H1 (cell line): ENCODE data around the gene HIVEP3. TPM values are rescaled to one million over a fixed set of nuclear protein-coding genes. Genes with fewer than 3 reads are reported as not detected.

Source experiments
- CTCF ChIA-PET: fragments of 300-600 bp; sonication (Branson Sonifier 250); formaldehyde crosslinking; loops from one replicate; lab custom pipeline; 2021; ENCODE audit not compliant: partially characterized antibody; lab: Charles Lee
- POLR2A ChIA-PET: fragments of 300-600 bp; sonication (Branson Sonifier 250); formaldehyde crosslinking; loops from one replicate; lab custom pipeline; 2021; ENCODE audit warnings: inconsistent platforms; ENCODE audit not compliant: partially characterized antibody; lab: Charles Lee
- DNase-seq, 2 experiments: peaks; one replicate each; pipeline versions ENCODE4 v3.0.0 to v3.0.0-alpha.2; 2010 to 2022; ENCODE audit warnings: low spot score in 2 of 2, low read depth in 1 of 2, mixed read lengths in 1 of 2
- FAIRE-seq: peaks from 2 replicates; lab custom pipeline; 2011; peaks lifted over from hg19 to GRCh38; lab: Jason Lieb, UNC
- H2AFZ ChIP-seq: 2 replicates; pipeline ENCODE4 v1.8.1; 2012; ENCODE audit warnings: low read length, inconsistent platforms
- H2AK5ac ChIP-seq: 2 replicates; pipeline ENCODE4 v1.6.1; 2013; ENCODE audit warnings: low read depth, low read length
- H2BK120ac ChIP-seq: replicated peaks from 2 replicates; pipeline ENCODE3; 2013; ENCODE audit warnings: low read depth, low read length, inconsistent platforms
- H2BK12ac ChIP-seq: 2 replicates; pipeline ENCODE4 v1.6.1; 2013; ENCODE audit warnings: low read depth, low read length
- H2BK15ac ChIP-seq: 2 replicates; pipeline ENCODE4 v1.6.1; 2013; ENCODE audit warnings: low read length
- H2BK20ac ChIP-seq: 2 replicates; pipeline ENCODE4 v1.6.1; 2013; ENCODE audit warnings: low read length
- H2BK5ac ChIP-seq: 2 replicates; pipeline ENCODE4 v1.6.1; 2013; ENCODE audit warnings: low read depth, low read length
- H3K14ac ChIP-seq: 2 replicates; pipeline ENCODE4 v1.6.1; 2013; ENCODE audit warnings: inconsistent platforms; ENCODE audit not compliant: insufficient read length
- H3K18ac ChIP-seq: 2 replicates; pipeline ENCODE4 v1.6.1; 2013; ENCODE audit warnings: low read length; ENCODE audit errors: extremely low read depth
- H3K23ac ChIP-seq: 2 replicates; pipeline ENCODE4 v1.6.1; 2013; ENCODE audit warnings: inconsistent platforms; ENCODE audit not compliant: insufficient read length
- H3K23me2 ChIP-seq: 2 replicates; pipeline ENCODE4 v1.6.1; 2013; ENCODE audit warnings: low read depth, low read length
- H3K27ac ChIP-seq: 2 replicates; pipeline ENCODE4 v1.6.1; 2011; ENCODE audit warnings: low read depth, low read length, inconsistent platforms
- H3K27me3 ChIP-seq, 4 experiments: replicated peaks in 1 of 4; 1 replicate in 1 of 4; 2 replicates in 3 of 4; pipeline versions ENCODE4 v1.6.1 to v1.8.1; 2011 to 2013; ENCODE audit warnings: low read length in 3 of 4, mild to moderate bottlenecking in 3 of 4, inconsistent platforms in 2 of 4, mixed read lengths in 2 of 4, moderate library complexity in 1 of 4; ENCODE audit not compliant: control insufficient read depth in 3 of 4, insufficient read depth in 3 of 4; ENCODE audit errors: extremely low read depth in 1 of 4
- H3K36me3 ChIP-seq, 4 experiments: 2 replicates each; pipeline versions ENCODE4 v1.6.1 to v1.8.1; 2011 to 2013; ENCODE audit warnings: mild to moderate bottlenecking in 4 of 4, low read length in 3 of 4, moderate library complexity in 2 of 4, control low read depth in 1 of 4, inconsistent platforms in 1 of 4; ENCODE audit not compliant: insufficient read depth in 4 of 4, control insufficient read depth in 2 of 4
- H3K4ac ChIP-seq: replicated peaks from 2 replicates; pipeline ENCODE3; 2013; ENCODE audit warnings: low read length, low read depth, mixed read lengths, inconsistent platforms; ENCODE audit not compliant: insufficient read length
- H3K4me1 ChIP-seq, 4 experiments: replicated peaks in 1 of 4; 1 replicate in 1 of 4; 2 replicates in 3 of 4; pipeline versions ENCODE4 v1.6.1 to v1.8.1; 2011 to 2013; ENCODE audit warnings: low read length in 3 of 4, inconsistent platforms in 2 of 4, mixed read lengths in 1 of 4; ENCODE audit not compliant: insufficient read depth in 4 of 4, control insufficient read depth in 3 of 4
- H3K4me2 ChIP-seq, 2 experiments: 2 replicates each; pipeline versions ENCODE4 v1.6.1 to v1.8.1; 2011 to 2013; ENCODE audit warnings: low read depth in 2 of 2, low read length in 2 of 2, control low read depth in 1 of 2, inconsistent platforms in 1 of 2, mild to moderate bottlenecking in 1 of 2; ENCODE audit not compliant: insufficient read depth in 1 of 2
- H3K4me3 ChIP-seq, 4 experiments: fragments of 200-600, 300-600 bp in 1 of 4; sonication (generic), shearing (Covaris generic), sonication (Bioruptor Twin) in 1 of 4; 2 replicates each; pipeline versions ENCODE4 v1.5.1 to v1.8.1; 2011 to 2016; ENCODE audit warnings: low read length in 4 of 4, low read depth in 3 of 4, control low read depth in 2 of 4, inconsistent platforms in 2 of 4, mild to moderate bottlenecking in 2 of 4, mixed read lengths in 1 of 4, moderate library complexity in 1 of 4; ENCODE audit not compliant: insufficient read depth in 2 of 4; ENCODE audit errors: extremely low read depth in 1 of 4
- H3K56ac ChIP-seq: replicated peaks from 2 replicates; pipeline ENCODE3; 2013; ENCODE audit warnings: low read depth, mild to moderate bottlenecking, mixed read lengths, low read length, inconsistent platforms; ENCODE audit not compliant: insufficient read length
- H3K79me1 ChIP-seq: 2 replicates; pipeline ENCODE4 v1.6.1; 2013; ENCODE audit warnings: low read depth, low read length, control low read depth
- H3K79me2 ChIP-seq, 2 experiments: 2 replicates each; pipeline versions ENCODE4 v1.6.1 to v1.8.1; 2012 to 2013; ENCODE audit warnings: low read length in 2 of 2, mild to moderate bottlenecking in 2 of 2, inconsistent platforms in 1 of 2; ENCODE audit not compliant: insufficient read depth in 2 of 2, control insufficient read depth in 1 of 2
- H3K9ac ChIP-seq, 4 experiments: replicated peaks in 1 of 4; 1 replicate in 1 of 4; 2 replicates in 3 of 4; pipeline versions ENCODE4 v1.6.1 to v1.8.1; 2011 to 2013; ENCODE audit warnings: low read depth in 3 of 4, low read length in 3 of 4, control low read depth in 2 of 4, mild to moderate bottlenecking in 2 of 4, moderate library complexity in 2 of 4, inconsistent platforms in 1 of 4; ENCODE audit errors: extremely low read depth in 1 of 4
- H3K9me3 ChIP-seq, 2 experiments: 2 replicates each; pipeline versions ENCODE4 v1.6.1 to v1.8.1; 2012 to 2013; ENCODE audit warnings: mild to moderate bottlenecking in 2 of 2, moderate library complexity in 2 of 2, control low read depth in 1 of 2, inconsistent platforms in 1 of 2, low read depth in 1 of 2, low read length in 1 of 2, mixed read lengths in 1 of 2; ENCODE audit not compliant: insufficient read depth in 2 of 2
- H4K20me1 ChIP-seq, 2 experiments: replicated peaks in 1 of 2; 2 replicates each; pipeline versions ENCODE3 to v1.8.1; 2011 to 2013; ENCODE audit warnings: inconsistent platforms in 2 of 2, low read length in 2 of 2, mild to moderate bottlenecking in 1 of 2; ENCODE audit not compliant: insufficient read depth in 2 of 2, control insufficient read depth in 1 of 2
- H4K5ac ChIP-seq: 2 replicates; pipeline ENCODE4 v1.6.1; 2013; ENCODE audit warnings: low read length, low read depth, mixed read lengths, inconsistent platforms; ENCODE audit not compliant: insufficient read length
- H4K8ac ChIP-seq: 2 replicates; pipeline ENCODE4 v1.8.0; 2013; ENCODE audit warnings: mild to moderate bottlenecking, moderate library complexity, low read length, inconsistent platforms; ENCODE audit not compliant: insufficient read depth; ENCODE audit errors: extremely low read depth
- H4K91ac ChIP-seq: replicated peaks from 2 replicates; pipeline ENCODE3; 2013; ENCODE audit warnings: low read length, mixed read lengths, inconsistent platforms; ENCODE audit not compliant: insufficient read length
- CBX8 ChIP-seq: fragments of 300-800, 300-1000 bp; sonication (generic); IDR thresholded peaks from 2 replicates; pipeline ENCODE4 v1.7.1; 2016; ENCODE audit warnings: low read depth, low read length, borderline replicate concordance
- CHD2 ChIP-seq: IDR thresholded peaks from 2 replicates; pipeline ENCODE4 v1.6.1; 2012; ENCODE audit warnings: low read length, improper control_type of control experiment
- GABPA ChIP-seq: IDR thresholded peaks from 2 replicates; pipeline ENCODE4 v1.6.1; 2011; ENCODE audit warnings: mild to moderate bottlenecking, low read length, moderate library complexity, borderline replicate concordance; ENCODE audit not compliant: insufficient read depth
- JUN ChIP-seq: IDR thresholded peaks from 2 replicates; pipeline ENCODE4 v1.6.1; 2011; ENCODE audit warnings: low read depth, mild to moderate bottlenecking, improper control_type of control experiment, low read length
- POU5F1 ChIP-seq: IDR thresholded peaks from 2 replicates; pipeline ENCODE4 v1.6.1; 2011; ENCODE audit warnings: low read depth, mild to moderate bottlenecking, low read length, moderate library complexity
- RAD21 ChIP-seq, 2 experiments: IDR thresholded peaks in 1 of 2; conservative IDR thresholded peaks in 1 of 2; 2 replicates each; pipeline ENCODE4 v1.6.1; 2011; ENCODE audit warnings: low read depth in 2 of 2, low read length in 2 of 2, improper control_type of control experiment in 1 of 2, inconsistent platforms in 1 of 2, mild to moderate bottlenecking in 1 of 2, moderate library complexity in 1 of 2
- RXRA ChIP-seq: IDR thresholded peaks from 2 replicates; pipeline ENCODE4 v1.6.1; 2011; ENCODE audit warnings: low read depth, mild to moderate bottlenecking, low read length, moderate library complexity; ENCODE audit not compliant: insufficient read depth
- SIRT6 ChIP-seq: IDR thresholded peaks from one replicate; pipeline ENCODE4 v1.7.1; 2012; ENCODE audit warnings: low read length, inconsistent platforms
- SP2 ChIP-seq: IDR thresholded peaks from 2 replicates; pipeline ENCODE4 v1.6.1; 2012; ENCODE audit warnings: mild to moderate bottlenecking, low read length, inconsistent platforms
- TAF7 ChIP-seq: optimal IDR thresholded peaks from 2 replicates; pipeline ENCODE3; 2011; ENCODE audit warnings: low read depth, mild to moderate bottlenecking, inconsistent platforms, low read length, moderate library complexity, borderline replicate concordance
- WGBS, 2 experiments: shearing (Covaris generic) in 1 of 2; methylation state at CpG; one replicate each; pipeline versions ENCODE4 v1.1.6 to v1.1.7; 2013 to 2015; ENCODE audit warnings: low lambda C conversion rate in 2 of 2, mixed read lengths in 2 of 2, inconsistent platforms in 1 of 2, low coverage in 1 of 2, missing lambda C conversion rate in 1 of 2; ENCODE audit not compliant: insufficient replicate concordance in 2 of 2, insufficient coverage in 1 of 2, insufficient read length in 1 of 2; ENCODE audit errors: extremely low coverage in 1 of 2, missing lambda C conversion rate in 1 of 2; 5-methylcytosine and 5-hydroxymethylcytosine counted together
- polyA plus RNA-seq, 7 experiments: library from polyadenylated mRNA; depleted of rRNA in 3 of 7; stranded (reverse) in 5 of 7; unstranded in 2 of 7; fragments of >200 nt in 5 of 7; fragments of 200-250 nt in 2 of 7; gene quantifications; 1 replicate in 5 of 7; 2 replicates in 1 of 7; 4 replicates in 1 of 7; pipeline versions ENCODE4 v1.2.1 to v1.2.3, GENCODE V29; 2011 to 2013; ENCODE audit warnings: missing spikeins in 2 of 7, mixed read lengths in 2 of 7
- total RNA-seq: library from RNA; stranded (reverse); fragmentation: NEBNext Ultra II Directional; extraction: Animal tissue kit (Norgen Biotek cat#: 25700); gene quantifications from 2 replicates; pipeline ENCODE4 v1.2.1, GENCODE V29; 2021
- TF ChIP-seq, protein P1 (sequence below): IDR thresholded peaks from 2 replicates; pipeline ENCODE4 v1.6.1; 2012; ENCODE audit warnings: inconsistent platforms
- TF ChIP-seq, protein P2 (sequence below), 3 experiments: IDR thresholded peaks; 1 replicate in 2 of 3; 2 replicates in 1 of 3; pipeline versions ENCODE4 v1.5.1 to v1.6.1; 2011; ENCODE audit warnings: low read length in 3 of 3, mild to moderate bottlenecking in 3 of 3, inconsistent platforms in 2 of 3, low read depth in 1 of 3, moderate library complexity in 1 of 3; ENCODE audit not compliant: insufficient read depth in 1 of 3; ENCODE audit errors: control extremely low read depth in 1 of 3

Gene HIVEP3
- total and polyA plus RNA-seq, 2 of the 8 experiments (the other 6 are each of a cell fraction or from before 2014, with no cell fraction given), result 0.24 to 0.69 TPM

DNA sequence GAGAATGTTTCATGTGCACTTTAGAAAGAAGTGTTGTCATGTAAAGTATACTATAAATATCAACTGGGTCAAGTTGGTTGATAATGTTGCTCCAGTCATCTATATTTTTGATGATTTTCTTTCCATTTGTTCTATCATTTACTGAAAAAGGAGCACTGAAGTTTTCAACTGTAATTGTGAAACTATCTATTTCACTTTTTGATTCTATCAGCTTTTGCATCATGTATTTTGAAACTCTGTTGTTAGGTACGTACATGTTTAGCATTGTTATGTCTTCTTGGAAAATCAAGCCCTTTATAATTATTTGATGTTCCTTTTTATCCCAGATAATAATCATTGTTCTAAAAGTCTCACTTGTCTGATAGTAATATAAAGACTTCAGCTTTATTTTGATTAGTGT is 14.4 kb upstream of the HIVEP3 start:
- H2BK15ac ChIP-seq, result no peak overlapping the region
- no peaks in the 10 kb centered on the region for H3K79me2 ChIP-seq
- H2AFZ ChIP-seq, result no peak overlapping the region
- no peak for FAIRE-seq
- H3K18ac ChIP-seq, result no peak overlapping the region
- ChIA-PET CTCF (interaction anchor here (0.7 kb wide), 1 partner anchor 365 kb away, joined by 3 read pairs; no protein-coding TSS in a partner anchor), POLR2A (no interaction called here)
- no peak overlapping the region for H4K8ac ChIP-seq
- no peak overlapping the region for H3K4me3 ChIP-seq
- H3K56ac ChIP-seq, result no peak overlapping the region
- H3K4ac ChIP-seq, result no peak overlapping the region
- H3K14ac ChIP-seq, result no peak overlapping the region
- H3K4me2 ChIP-seq, result no peak overlapping the region
- H3K27me3 ChIP-seq, result no peaks in the 10 kb centered on the region
- H3K36me3 ChIP-seq, result no peaks in the 10 kb centered on the region
- H3K79me1 ChIP-seq, result no peaks in the 10 kb centered on the region
- no peaks in the 10 kb centered on the region for H4K20me1 ChIP-seq
- H3K23me2 ChIP-seq, result no peaks in the 10 kb centered on the region
- no peak overlapping the region for H3K27ac ChIP-seq
- H2BK20ac ChIP-seq, result no peak overlapping the region
- no peak overlapping the region for H3K9ac ChIP-seq
- H2AK5ac ChIP-seq, result no peak overlapping the region
- H2BK5ac ChIP-seq, result no peak overlapping the region
- H4K5ac ChIP-seq, result no peak overlapping the region
- H2BK12ac ChIP-seq, result no peak overlapping the region
- no peak overlapping the region for H4K91ac ChIP-seq
- no peaks in the 10 kb centered on the region for H3K9me3 ChIP-seq
- 0 out of 7 replicates have a peak, but pooled peaks cover 0 to 2% (median 0%) of the 10 kb centered on the region in 4 experiments for H3K4me1 ChIP-seq
- WGBS, 2 experiments, result 92% methylated on average over 1 of the region's 1 CpG; no CpG with 5 or more reads in 1 of the 2 experiments
- DNase-seq, result no peak
- no peak overlapping the region for H2BK120ac ChIP-seq
- no peak overlapping the region for H3K23ac ChIP-seq
- TF ChIP-seq, protein P1, sequence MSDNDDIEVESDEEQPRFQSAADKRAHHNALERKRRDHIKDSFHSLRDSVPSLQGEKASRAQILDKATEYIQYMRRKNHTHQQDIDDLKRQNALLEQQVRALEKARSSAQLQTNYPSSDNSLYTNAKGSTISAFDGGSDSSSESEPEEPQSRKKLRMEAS, result no peak
- TF ChIP-seq CHD2, result no peak
- no peak for TF ChIP-seq SIRT6
- no peak for TF ChIP-seq POU5F1
- TF ChIP-seq SP2, result no peak
- TF ChIP-seq TAF7, result no peak
- TF ChIP-seq RXRA, result no peak
- no peak for TF ChIP-seq JUN
- no peak for TF ChIP-seq GABPA
- TF ChIP-seq RAD21 (IDR thresholded peaks at IDR 0.05 in 1 of 2, conservative IDR thresholded peaks at IDR 0.05 in 1 of 2; ENCODE audit: low read depth in 2 of 2, low read length in 2 of 2), result no peak
- TF ChIP-seq CBX8, result no peak
- TF ChIP-seq, protein P2, sequence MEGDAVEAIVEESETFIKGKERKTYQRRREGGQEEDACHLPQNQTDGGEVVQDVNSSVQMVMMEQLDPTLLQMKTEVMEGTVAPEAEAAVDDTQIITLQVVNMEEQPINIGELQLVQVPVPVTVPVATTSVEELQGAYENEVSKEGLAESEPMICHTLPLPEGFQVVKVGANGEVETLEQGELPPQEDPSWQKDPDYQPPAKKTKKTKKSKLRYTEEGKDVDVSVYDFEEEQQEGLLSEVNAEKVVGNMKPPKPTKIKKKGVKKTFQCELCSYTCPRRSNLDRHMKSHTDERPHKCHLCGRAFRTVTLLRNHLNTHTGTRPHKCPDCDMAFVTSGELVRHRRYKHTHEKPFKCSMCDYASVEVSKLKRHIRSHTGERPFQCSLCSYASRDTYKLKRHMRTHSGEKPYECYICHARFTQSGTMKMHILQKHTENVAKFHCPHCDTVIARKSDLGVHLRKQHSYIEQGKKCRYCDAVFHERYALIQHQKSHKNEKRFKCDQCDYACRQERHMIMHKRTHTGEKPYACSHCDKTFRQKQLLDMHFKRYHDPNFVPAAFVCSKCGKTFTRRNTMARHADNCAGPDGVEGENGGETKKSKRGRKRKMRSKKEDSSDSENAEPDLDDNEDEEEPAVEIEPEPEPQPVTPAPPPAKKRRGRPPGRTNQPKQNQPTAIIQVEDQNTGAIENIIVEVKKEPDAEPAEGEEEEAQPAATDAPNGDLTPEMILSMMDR (IDR thresholded peaks at IDR 0.05; ENCODE audit: control extremely low read depth in 1 of 3, insufficient read depth in 1 of 3, low read depth in 1 of 3, low read length in 3 of 3), result no peak
